H9 (cell line): ENCODE data around the gene GRIK1. TPM values are rescaled to one million over a fixed set of nuclear protein-coding genes. Genes with fewer than 3 reads are reported as not detected.

ENCODE experiments used
- DNase-seq: peaks from one replicate; pipeline ENCODE4 v3.0.0-alpha.2; 2017
- H2AFZ ChIP-seq: one replicate; pipeline ENCODE4 v1.6.1; 2013; ENCODE audit warnings: mild to moderate bottlenecking, low read length, control low read depth, moderate library complexity
- H2AK5ac ChIP-seq: 2 replicates; pipeline ENCODE4 v1.6.1; 2013; ENCODE audit warnings: low read length, control low read depth, mixed read lengths; ENCODE audit not compliant: insufficient read length
- H2BK120ac ChIP-seq: one replicate; pipeline ENCODE4 v1.6.1; 2013; ENCODE audit warnings: low read depth, mild to moderate bottlenecking, low read length, control low read depth, inconsistent platforms; ENCODE audit not compliant: poor library complexity, severe bottlenecking
- H2BK12ac ChIP-seq: 2 replicates; pipeline ENCODE4 v1.6.1; 2013; ENCODE audit warnings: low read length, control low read depth, mixed read lengths, low read depth; ENCODE audit not compliant: insufficient read length
- H2BK15ac ChIP-seq: 2 replicates; pipeline ENCODE4 v1.6.1; 2013; ENCODE audit warnings: low read depth, low read length, control low read depth
- H2BK20ac ChIP-seq: one replicate; pipeline ENCODE4 v1.6.1; 2013; ENCODE audit warnings: low read depth, mild to moderate bottlenecking, low read length, control low read depth, inconsistent platforms; ENCODE audit not compliant: poor library complexity, severe bottlenecking
- H2BK5ac ChIP-seq: 2 replicates; pipeline ENCODE4 v1.6.1; 2013; ENCODE audit warnings: low read length, control low read depth, mixed read lengths; ENCODE audit not compliant: insufficient read length
- H3K14ac ChIP-seq: 2 replicates; pipeline ENCODE4 v1.6.1; 2013; ENCODE audit warnings: low read length, control low read depth; ENCODE audit not compliant: insufficient read depth
- H3K18ac ChIP-seq: 2 replicates; pipeline ENCODE4 v1.6.1; 2013; ENCODE audit warnings: low read depth, mild to moderate bottlenecking, mixed read lengths, low read length, control low read depth; ENCODE audit not compliant: insufficient read length
- H3K23ac ChIP-seq: 2 replicates; pipeline ENCODE4 v1.6.1; 2013; ENCODE audit warnings: low read length, control low read depth, mixed read lengths, low read depth; ENCODE audit not compliant: insufficient read length
- H3K23me2 ChIP-seq: 2 replicates; pipeline ENCODE4 v1.6.1; 2013; ENCODE audit warnings: low read depth, mild to moderate bottlenecking, mixed read lengths, low read length, control low read depth; ENCODE audit not compliant: insufficient read length, poor library complexity, severe bottlenecking
- H3K27ac ChIP-seq: 2 replicates; pipeline ENCODE4 v1.5.1; 2013; ENCODE audit warnings: low read length, control low read depth, mixed read lengths, low read depth; ENCODE audit not compliant: insufficient read length
- H3K27me3 ChIP-seq: 2 replicates; pipeline ENCODE4 v1.6.1; 2013; ENCODE audit warnings: low read length, control low read depth, inconsistent platforms; ENCODE audit not compliant: insufficient read depth
- H3K4ac ChIP-seq: 2 replicates; pipeline ENCODE4 v1.6.1; 2013; ENCODE audit warnings: low read depth, mild to moderate bottlenecking, control low read depth, inconsistent platforms, low read length, moderate library complexity
- H3K4me1 ChIP-seq: 2 replicates; pipeline ENCODE4 v1.6.1; 2013; ENCODE audit warnings: low read length, control low read depth, inconsistent platforms; ENCODE audit not compliant: insufficient read depth
- H3K4me2 ChIP-seq: 2 replicates; pipeline ENCODE4 v1.6.1; 2013; ENCODE audit warnings: low read length, control low read depth, mixed read lengths; ENCODE audit not compliant: insufficient read length, insufficient read depth
- H3K56ac ChIP-seq: 2 replicates; pipeline ENCODE4 v1.6.1; 2013; ENCODE audit warnings: low read depth, mild to moderate bottlenecking, mixed read lengths, low read length, control low read depth; ENCODE audit not compliant: insufficient read length
- H3K79me1 ChIP-seq: 2 replicates; pipeline ENCODE4 v1.6.1; 2013; ENCODE audit warnings: low read depth, mild to moderate bottlenecking, moderate library complexity, low read length, control low read depth, inconsistent platforms; ENCODE audit not compliant: insufficient read depth, poor library complexity, severe bottlenecking
- H3K79me2 ChIP-seq: 2 replicates; pipeline ENCODE4 v1.6.1; 2013; ENCODE audit warnings: low read length, control low read depth, inconsistent platforms; ENCODE audit not compliant: insufficient read depth
- H3K9ac ChIP-seq: 2 replicates; pipeline ENCODE4 v1.6.1; 2013; ENCODE audit warnings: low read length, control low read depth, mixed read lengths; ENCODE audit not compliant: insufficient read length; ENCODE audit errors: extremely low read depth
- H3K9me3 ChIP-seq: one replicate; pipeline ENCODE4 v1.6.1; 2013; ENCODE audit warnings: low read depth, low read length, inconsistent platforms; ENCODE audit not compliant: control insufficient read depth
- H3T11ph ChIP-seq: one replicate; pipeline ENCODE4 v1.6.1; 2013; ENCODE audit warnings: mild to moderate bottlenecking, low read length, control low read depth, inconsistent platforms
- H4K20me1 ChIP-seq: one replicate; pipeline ENCODE4 v1.6.1; 2013; ENCODE audit not compliant: control insufficient read depth, insufficient read length, insufficient read depth
- H4K5ac ChIP-seq: 2 replicates; pipeline ENCODE4 v1.6.1; 2013; ENCODE audit warnings: low read depth, mild to moderate bottlenecking, mixed read lengths, low read length, control low read depth; ENCODE audit not compliant: insufficient read length
- H4K8ac ChIP-seq: replicated peaks from 2 replicates; pipeline ENCODE4 v1.6.1; 2013; ENCODE audit warnings: low read length, control low read depth, mixed read lengths, low read depth; ENCODE audit not compliant: insufficient read length
- H4K91ac ChIP-seq: 2 replicates; pipeline ENCODE4 v1.6.1; 2013; ENCODE audit warnings: low read depth, mild to moderate bottlenecking, moderate library complexity, mixed read lengths, low read length, control low read depth; ENCODE audit not compliant: insufficient read length
- H3K27ac Mint-ChIP-seq, 3 experiments: 2 replicates in 2 of 3; 3 replicates in 1 of 3; pipeline ENCODE4 v1.8.0; 2020 to 2021; ENCODE audit warnings: mixed read lengths in 3 of 3, mild to moderate bottlenecking in 1 of 3, moderate library complexity in 1 of 3
- H3K27me3 Mint-ChIP-seq: 2 replicates; pipeline ENCODE4 v1.8.0; 2021; ENCODE audit warnings: low read depth, mild to moderate bottlenecking, moderate library complexity, mixed read lengths
- H3K36me3 Mint-ChIP-seq, 3 experiments: 2 replicates in 2 of 3; 3 replicates in 1 of 3; pipeline ENCODE4 v1.8.0; 2020 to 2021; ENCODE audit warnings: low read depth in 3 of 3, mixed read lengths in 3 of 3; ENCODE audit not compliant: insufficient read depth in 1 of 3
- H3K4me1 Mint-ChIP-seq, 2 experiments: 2 replicates each; pipeline ENCODE4 v1.8.0; 2020; ENCODE audit warnings: mixed read lengths in 2 of 2
- H3K4me3 Mint-ChIP-seq, 2 experiments: 2 replicates in 1 of 2; 3 replicates in 1 of 2; pipeline ENCODE4 v1.8.0; 2020 to 2021; ENCODE audit warnings: mild to moderate bottlenecking in 2 of 2, mixed read lengths in 2 of 2, moderate library complexity in 1 of 2
- H3K9me3 Mint-ChIP-seq, 2 experiments: 2 replicates in 1 of 2; 3 replicates in 1 of 2; pipeline ENCODE4 v1.8.0; 2020; ENCODE audit warnings: mild to moderate bottlenecking in 2 of 2, mixed read lengths in 2 of 2, moderate library complexity in 1 of 2
- WGBS: extraction: QIAGEN DNeasy Blood & Tissue Kit; methylation state at CpG from one replicate; pipeline ENCODE4 v1.1.7; 2013; ENCODE audit warnings: missing lambda C conversion rate, low lambda C conversion rate, mixed read lengths; ENCODE audit not compliant: insufficient read length; ENCODE audit errors: extremely low coverage; 5-methylcytosine and 5-hydroxymethylcytosine counted together
- total RNA-seq: library from RNA; stranded (reverse); gene quantifications from 2 replicates; pipeline ENCODE4 v1.2.1, GENCODE V29; 2021
- TF ChIP-seq, protein P1 (sequence below): fragments of 200-600 bp; sonication (generic); conservative IDR thresholded peaks from 3 replicates; pipeline ENCODE4 v1.8.0; 2021; ENCODE audit warnings: antibody characterized with exemption, mild to moderate bottlenecking

GRIK1 gene
- total RNA-seq, 1 experiment from 2014 or later: not detected

DNA sequence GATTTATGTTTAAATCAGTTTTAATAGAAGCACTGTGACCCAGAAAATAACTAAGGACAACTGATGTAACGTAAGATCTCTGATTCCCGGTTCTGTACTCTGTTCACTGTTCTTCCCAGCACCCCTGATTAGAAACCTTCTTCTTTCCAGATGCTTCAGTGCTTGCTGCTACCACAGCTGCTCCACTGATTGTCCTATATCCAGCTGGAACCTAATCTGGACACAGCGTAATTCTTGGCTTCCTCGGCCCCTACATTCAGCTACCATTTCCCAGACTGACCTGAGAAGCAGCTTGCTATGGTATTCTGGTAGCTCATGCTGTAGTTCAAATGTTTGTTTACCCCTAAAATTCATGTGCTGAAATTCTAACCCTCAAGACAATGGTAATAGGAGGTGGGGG is 302.7 kb downstream of the GRIK1 start:
- TF ChIP-seq, protein P1, sequence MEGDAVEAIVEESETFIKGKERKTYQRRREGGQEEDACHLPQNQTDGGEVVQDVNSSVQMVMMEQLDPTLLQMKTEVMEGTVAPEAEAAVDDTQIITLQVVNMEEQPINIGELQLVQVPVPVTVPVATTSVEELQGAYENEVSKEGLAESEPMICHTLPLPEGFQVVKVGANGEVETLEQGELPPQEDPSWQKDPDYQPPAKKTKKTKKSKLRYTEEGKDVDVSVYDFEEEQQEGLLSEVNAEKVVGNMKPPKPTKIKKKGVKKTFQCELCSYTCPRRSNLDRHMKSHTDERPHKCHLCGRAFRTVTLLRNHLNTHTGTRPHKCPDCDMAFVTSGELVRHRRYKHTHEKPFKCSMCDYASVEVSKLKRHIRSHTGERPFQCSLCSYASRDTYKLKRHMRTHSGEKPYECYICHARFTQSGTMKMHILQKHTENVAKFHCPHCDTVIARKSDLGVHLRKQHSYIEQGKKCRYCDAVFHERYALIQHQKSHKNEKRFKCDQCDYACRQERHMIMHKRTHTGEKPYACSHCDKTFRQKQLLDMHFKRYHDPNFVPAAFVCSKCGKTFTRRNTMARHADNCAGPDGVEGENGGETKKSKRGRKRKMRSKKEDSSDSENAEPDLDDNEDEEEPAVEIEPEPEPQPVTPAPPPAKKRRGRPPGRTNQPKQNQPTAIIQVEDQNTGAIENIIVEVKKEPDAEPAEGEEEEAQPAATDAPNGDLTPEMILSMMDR: no peak
- H3K9me3 Mint-ChIP-seq: no peaks in the 10 kb centered on the region

More for the DNA sequence above, 302.7 kb downstream of the GRIK1 start:
- H3K27me3 Mint-ChIP-seq: no peaks in the 10 kb centered on the region
- no peaks in the 10 kb centered on the region for H3K4me1 ChIP-seq
- no peaks in the 10 kb centered on the region for H3K4me1 Mint-ChIP-seq
- H2BK12ac ChIP-seq: no peak overlapping the region
- no peaks in the 10 kb centered on the region for H3K27me3 ChIP-seq
- no peak overlapping the region for H3K14ac ChIP-seq
- no peaks in the 10 kb centered on the region for H3K9me3 ChIP-seq
- no peaks in the 10 kb centered on the region for H3K36me3 Mint-ChIP-seq
- H4K5ac ChIP-seq: no peak overlapping the region
- no peak overlapping the region for H2AK5ac ChIP-seq
- H3K9ac ChIP-seq: no peak overlapping the region
- no peak overlapping the region for H2AFZ ChIP-seq
- no peak overlapping the region for H2BK5ac ChIP-seq
- H3T11ph ChIP-seq: no peak overlapping the region
- no peak overlapping the region for H3K18ac ChIP-seq
- H3K27ac ChIP-seq: no peak overlapping the region
- no peak overlapping the region for H2BK15ac ChIP-seq
- no peak overlapping the region for H3K4ac ChIP-seq
- no peaks in the 10 kb centered on the region for H3K79me2 ChIP-seq
- no peaks in the 10 kb centered on the region for H3K79me1 ChIP-seq
- no CpG with 5 or more reads among the region's 4 CpGs for WGBS
- no peak overlapping the region for H3K4me2 ChIP-seq
- H3K27ac Mint-ChIP-seq: no peak overlapping the region
- no peak overlapping the region for H3K4me3 Mint-ChIP-seq
- no peak overlapping the region for H3K23ac ChIP-seq
- no peaks in the 10 kb centered on the region for H3K23me2 ChIP-seq
- DNase-seq: no peak
- H2BK120ac ChIP-seq: no peak overlapping the region
- H4K20me1 ChIP-seq: no peaks in the 10 kb centered on the region
- no peak overlapping the region for H2BK20ac ChIP-seq
- no peak overlapping the region for H4K91ac ChIP-seq
- no peak overlapping the region for H4K8ac ChIP-seq
- H3K56ac ChIP-seq: no peak overlapping the region
